HepG2 (cell line): Measurements from ENCODE around the gene HABP4. TPM values are rescaled to one million over a fixed set of nuclear protein-coding genes. Genes with fewer than 3 reads are reported as not detected.

ENCODE experiments used
- ATAC-seq: fragments of 200-7000 bp; cut with Tn5 transposase; 3 replicates; pipeline ENCODE4 v1.9.1; 2020; ENCODE audit warnings: mild to moderate bottlenecking, moderate library complexity
- BruUV-seq: library from RNA; stranded (reverse); fragments of 400-500 nt; replicated peaks from 2 replicates; lab custom pipeline; 2021; lab: Mats Ljungman, UMichigan
- CTCF ChIA-PET: fragments of 300-600 bp; formaldehyde crosslinking; extraction: SDS; loops from one replicate; lab custom pipeline; 2021; ENCODE audit warnings: low total read pairs, inconsistent platforms, low intra/inter-chr PET ratio; lab: Yijun Ruan, JAX
- POLR2A ChIA-PET: fragments of 350-600 bp; sonication (Branson Sonifier 250); formaldehyde crosslinking; loops from one replicate; lab custom pipeline; 2020; ENCODE audit warnings: antibody characterized with exemption, inconsistent platforms; lab: Yijun Ruan, JAX
- DNase-seq: peaks from one replicate; pipeline ENCODE4 v3.0.0-alpha.2; 2015; ENCODE audit warnings: low spot score
- FAIRE-seq: peaks from 3 replicates; lab custom pipeline; 2011; peaks lifted over from hg19 to GRCh38; lab: Jason Lieb, UNC
- H2AFZ ChIP-seq: one replicate; pipeline ENCODE4 v1.6.1; 2011; ENCODE audit warnings: low read length, inconsistent platforms
- H3K27ac ChIP-seq: fragments of 300-600 bp; 3 replicates; pipeline ENCODE4 v1.8.0; 2011; ENCODE audit warnings: mixed run types, mild to moderate bottlenecking, mixed read lengths, low read length, inconsistent platforms; ENCODE audit not compliant: insufficient read depth; ENCODE audit errors: extremely low read length
- H3K27me3 ChIP-seq, 2 experiments: fragments of 200-600 bp in 1 of 2; 2 replicates in 1 of 2; 3 replicates in 1 of 2; pipeline versions ENCODE4 v1.6.0 to v1.8.0; 2011; ENCODE audit warnings: low read length in 2 of 2, mild to moderate bottlenecking in 2 of 2, moderate library complexity in 2 of 2, inconsistent platforms in 1 of 2; ENCODE audit not compliant: insufficient read depth in 2 of 2, control insufficient read depth in 1 of 2
- H3K36me3 ChIP-seq, 2 experiments: fragments of 200-600 bp in 1 of 2; replicated peaks in 1 of 2; 2 replicates in 1 of 2; 3 replicates in 1 of 2; pipeline versions ENCODE4 v1.5.1 to v1.8.0; 2011; ENCODE audit warnings: low read length in 2 of 2, inconsistent platforms in 1 of 2; ENCODE audit not compliant: insufficient read depth in 2 of 2, control insufficient read depth in 1 of 2
- H3K4me1 ChIP-seq: 2 replicates; pipeline ENCODE4 v1.5.1; 2012; ENCODE audit warnings: low read length, inconsistent platforms; ENCODE audit not compliant: insufficient read depth
- H3K4me2 ChIP-seq: 2 replicates; pipeline ENCODE4 v1.6.0; 2011; ENCODE audit warnings: low read depth, low read length, inconsistent platforms
- H3K4me3 ChIP-seq, 3 experiments: fragments of 200-600 bp in 1 of 3; sonication (generic), shearing (Covaris generic) in 1 of 3; replicated peaks in 1 of 3; 2 replicates each; pipeline ENCODE4 v1.5.1; 2011 to 2016; ENCODE audit warnings: low read length in 3 of 3, inconsistent platforms in 2 of 3, low read depth in 2 of 3, mild to moderate bottlenecking in 2 of 3, control low read depth in 1 of 3, mixed read lengths in 1 of 3; ENCODE audit not compliant: insufficient read depth in 1 of 3
- H3K79me2 ChIP-seq: one replicate; pipeline ENCODE4 v1.6.1; 2011; ENCODE audit warnings: low read length, inconsistent platforms; ENCODE audit not compliant: insufficient read depth
- H3K9ac ChIP-seq: 2 replicates; pipeline ENCODE4 v1.6.0; 2011; ENCODE audit warnings: mild to moderate bottlenecking, low read depth, low read length, inconsistent platforms; ENCODE audit not compliant: insufficient read depth
- H3K9me3 ChIP-seq: 2 replicates; pipeline ENCODE4 v1.5.1; 2012; ENCODE audit warnings: mild to moderate bottlenecking, low read length
- H4K20me1 ChIP-seq: 2 replicates; pipeline ENCODE4 v1.6.0; 2011; ENCODE audit warnings: inconsistent platforms, mild to moderate bottlenecking, low read length, moderate library complexity; ENCODE audit not compliant: insufficient read depth
- SIX1 ChIP-seq: sonication (generic); formaldehyde crosslinking; IDR thresholded peaks from 2 replicates; pipeline ENCODE4 v1.4.0; 2020; ENCODE audit warnings: missing genetic modification reagents, borderline replicate concordance
- WGBS: methylation state at CpG from one replicate; pipeline ENCODE4 v1.1.6; 2017; ENCODE audit warnings: low lambda C conversion rate; 5-methylcytosine and 5-hydroxymethylcytosine counted together
- in situ Hi-C: cut with HindIII; loops from 2 replicates; pipeline ENCODE4 v1.10.0; 2017; ENCODE audit warnings: low pct_unique_long_range_greater_than_20kb; ENCODE audit not compliant: extremely low pct_ligation_motif_present
- intact Hi-C: fragments of 100-400 bp; cut with micrococcal nuclease; formaldehyde crosslinking; loops from one replicate; pipeline ENCODE4 v1.10.0; 2022; ENCODE audit not compliant: unreplicated experiment
- polyA plus RNA-seq, 8 experiments: library from polyadenylated mRNA; depleted of rRNA in 3 of 8; stranded (reverse) in 7 of 8; unstranded in 1 of 8; fragments of >200 nt; fragmentation: Illumina TruSeq in 4 of 8; extraction: Trizol in 4 of 8; gene quantifications; 2 replicates each; pipeline versions ENCODE4 v1.2.1 to v1.2.3, GENCODE V29; 2011 to 2016; ENCODE audit warnings: low read depth in 4 of 8, missing spikeins in 1 of 8, mixed read lengths in 1 of 8; ENCODE audit not compliant: insufficient read depth in 1 of 8
- total RNA-seq, 5 experiments: library from RNA; depleted of rRNA; stranded (reverse); fragments of >200 nt; fragmentation: Illumina TruSeq; extraction: Trizol; gene quantifications; 2 replicates each; pipeline ENCODE4 v1.2.3, GENCODE V29; 2016; ENCODE audit warnings: low read depth in 1 of 5
- TF ChIP-seq, protein P1 (sequence below), 2 experiments: IDR thresholded peaks; 2 replicates each; pipeline ENCODE4 v1.6.1; 2011 to 2012; ENCODE audit warnings: low read length in 2 of 2, borderline replicate concordance in 1 of 2, low read depth in 1 of 2, mild to moderate bottlenecking in 1 of 2, moderate library complexity in 1 of 2

HABP4 gene
- total and polyA plus RNA-seq, 2 of the 13 experiments (the other 11 are each of a cell fraction or from before 2014, with no cell fraction given), result 14.3 to 26.6 TPM

DNA sequence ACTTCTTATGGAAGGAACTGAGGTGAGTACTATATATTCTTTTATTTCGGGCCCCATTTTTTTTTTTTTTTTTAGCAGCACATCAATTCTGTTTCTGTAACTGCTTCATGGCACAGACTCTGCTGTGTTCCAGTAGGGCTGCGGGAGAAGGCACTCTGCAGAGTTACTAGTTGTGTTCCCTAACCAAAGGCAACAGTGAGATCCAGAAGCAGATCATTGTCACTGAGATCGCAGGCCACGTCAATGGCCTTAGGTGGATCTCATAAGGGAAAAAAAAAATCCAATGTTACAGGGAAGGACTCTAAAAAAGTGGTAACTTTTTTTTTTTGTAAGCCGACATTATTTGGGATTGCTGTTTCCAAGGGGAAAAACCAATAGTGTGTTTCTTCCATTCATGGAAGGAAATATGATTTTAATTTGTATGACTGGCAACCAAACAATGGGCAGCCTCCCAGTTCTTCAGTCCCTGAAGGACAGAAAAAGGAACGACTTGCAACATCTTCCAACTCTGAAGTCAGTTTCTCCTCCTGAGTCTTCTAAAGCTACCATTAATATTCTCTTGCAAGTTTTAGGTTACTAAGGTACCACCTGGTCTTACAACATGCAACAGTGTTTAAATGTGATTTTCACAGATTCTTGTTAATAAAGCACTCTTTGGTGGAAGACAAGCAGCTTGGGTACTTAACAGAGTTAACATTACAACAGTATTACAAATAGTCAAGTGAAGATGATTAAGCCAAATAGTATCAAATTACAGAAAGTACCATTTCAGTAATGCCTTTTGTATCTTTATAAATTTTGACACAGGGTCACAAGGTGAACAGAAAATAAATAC lies 52.8 kb downstream of the HABP4 start:
- intact Hi-C loops, result no loop called here
- ChIA-PET POLR2A (interaction anchor here (1.5 kb wide), 1 partner anchor 11 kb away, joined by 9 read pairs; no protein-coding TSS in a partner anchor), CTCF (no interaction called here)
- no peak for DNase-seq
- Histone ChIP-seq H3K4me1 (peaks cover 21% of the 10 kb centered on the region), H3K27ac (no peak overlapping the region), H3K9me3 (no peaks in the 10 kb centered on the region), H3K79me2 (no peaks in the 10 kb centered on the region), H3K9ac (no peak overlapping the region), H3K4me3 (no peak overlapping the region), H4K20me1 (no peaks in the 10 kb centered on the region), H3K36me3 (peaks cover 3 to 26% of the 10 kb centered on the region in 2 experiments; a peak in 4 of 5 replicates), H3K27me3 (no peaks in the 10 kb centered on the region), H2AFZ (no peak overlapping the region), H3K4me2 (no peak overlapping the region)
- FAIRE-seq, result no peak
- TF ChIP-seq, protein P1, sequence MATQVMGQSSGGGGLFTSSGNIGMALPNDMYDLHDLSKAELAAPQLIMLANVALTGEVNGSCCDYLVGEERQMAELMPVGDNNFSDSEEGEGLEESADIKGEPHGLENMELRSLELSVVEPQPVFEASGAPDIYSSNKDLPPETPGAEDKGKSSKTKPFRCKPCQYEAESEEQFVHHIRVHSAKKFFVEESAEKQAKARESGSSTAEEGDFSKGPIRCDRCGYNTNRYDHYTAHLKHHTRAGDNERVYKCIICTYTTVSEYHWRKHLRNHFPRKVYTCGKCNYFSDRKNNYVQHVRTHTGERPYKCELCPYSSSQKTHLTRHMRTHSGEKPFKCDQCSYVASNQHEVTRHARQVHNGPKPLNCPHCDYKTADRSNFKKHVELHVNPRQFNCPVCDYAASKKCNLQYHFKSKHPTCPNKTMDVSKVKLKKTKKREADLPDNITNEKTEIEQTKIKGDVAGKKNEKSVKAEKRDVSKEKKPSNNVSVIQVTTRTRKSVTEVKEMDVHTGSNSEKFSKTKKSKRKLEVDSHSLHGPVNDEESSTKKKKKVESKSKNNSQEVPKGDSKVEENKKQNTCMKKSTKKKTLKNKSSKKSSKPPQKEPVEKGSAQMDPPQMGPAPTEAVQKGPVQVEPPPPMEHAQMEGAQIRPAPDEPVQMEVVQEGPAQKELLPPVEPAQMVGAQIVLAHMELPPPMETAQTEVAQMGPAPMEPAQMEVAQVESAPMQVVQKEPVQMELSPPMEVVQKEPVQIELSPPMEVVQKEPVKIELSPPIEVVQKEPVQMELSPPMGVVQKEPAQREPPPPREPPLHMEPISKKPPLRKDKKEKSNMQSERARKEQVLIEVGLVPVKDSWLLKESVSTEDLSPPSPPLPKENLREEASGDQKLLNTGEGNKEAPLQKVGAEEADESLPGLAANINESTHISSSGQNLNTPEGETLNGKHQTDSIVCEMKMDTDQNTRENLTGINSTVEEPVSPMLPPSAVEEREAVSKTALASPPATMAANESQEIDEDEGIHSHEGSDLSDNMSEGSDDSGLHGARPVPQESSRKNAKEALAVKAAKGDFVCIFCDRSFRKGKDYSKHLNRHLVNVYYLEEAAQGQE (IDR thresholded peaks at IDR 0.05; ENCODE audit: borderline replicate concordance in 1 of 2, low read depth in 1 of 2, low read length in 2 of 2), result no peak
- peak; percentile 27; the same call in 1 of the 2 replicates for TF ChIP-seq SIX1
- BruUV-seq, result no TSS peak
- in situ Hi-C loops, result no loop called here
- WGBS, result 98% methylated on average over 6 of the region's 6 CpGs
- ATAC-seq, result no peak
